GM18498 (cell line): Measurements from ENCODE around the gene TPRN.
"Not testable (repeated sequence)": the region's sequence is repeated elsewhere in the genome, so short reads cannot be mapped to it uniquely, and the experiment has no call there.

Source experiments
- ATAC-seq: cut with Tn5 transposase; IDR thresholded peaks from one replicate; pipeline ENCODE4 v1.9.1; 2021; ENCODE audit warnings: mild to moderate bottlenecking, moderate library complexity; ENCODE audit not compliant: unreplicated experiment

The TPRN gene, protein sequence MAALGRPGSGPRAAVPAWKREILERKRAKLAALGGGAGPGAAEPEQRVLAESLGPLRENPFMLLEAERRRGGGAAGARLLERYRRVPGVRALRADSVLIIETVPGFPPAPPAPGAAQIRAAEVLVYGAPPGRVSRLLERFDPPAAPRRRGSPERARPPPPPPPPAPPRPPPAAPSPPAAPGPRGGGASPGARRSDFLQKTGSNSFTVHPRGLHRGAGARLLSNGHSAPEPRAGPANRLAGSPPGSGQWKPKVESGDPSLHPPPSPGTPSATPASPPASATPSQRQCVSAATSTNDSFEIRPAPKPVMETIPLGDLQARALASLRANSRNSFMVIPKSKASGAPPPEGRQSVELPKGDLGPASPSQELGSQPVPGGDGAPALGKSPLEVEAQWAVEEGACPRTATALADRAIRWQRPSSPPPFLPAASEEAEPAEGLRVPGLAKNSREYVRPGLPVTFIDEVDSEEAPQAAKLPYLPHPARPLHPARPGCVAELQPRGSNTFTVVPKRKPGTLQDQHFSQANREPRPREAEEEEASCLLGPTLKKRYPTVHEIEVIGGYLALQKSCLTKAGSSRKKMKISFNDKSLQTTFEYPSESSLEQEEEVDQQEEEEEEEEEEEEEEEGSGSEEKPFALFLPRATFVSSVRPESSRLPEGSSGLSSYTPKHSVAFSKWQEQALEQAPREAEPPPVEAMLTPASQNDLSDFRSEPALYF

DNA sequence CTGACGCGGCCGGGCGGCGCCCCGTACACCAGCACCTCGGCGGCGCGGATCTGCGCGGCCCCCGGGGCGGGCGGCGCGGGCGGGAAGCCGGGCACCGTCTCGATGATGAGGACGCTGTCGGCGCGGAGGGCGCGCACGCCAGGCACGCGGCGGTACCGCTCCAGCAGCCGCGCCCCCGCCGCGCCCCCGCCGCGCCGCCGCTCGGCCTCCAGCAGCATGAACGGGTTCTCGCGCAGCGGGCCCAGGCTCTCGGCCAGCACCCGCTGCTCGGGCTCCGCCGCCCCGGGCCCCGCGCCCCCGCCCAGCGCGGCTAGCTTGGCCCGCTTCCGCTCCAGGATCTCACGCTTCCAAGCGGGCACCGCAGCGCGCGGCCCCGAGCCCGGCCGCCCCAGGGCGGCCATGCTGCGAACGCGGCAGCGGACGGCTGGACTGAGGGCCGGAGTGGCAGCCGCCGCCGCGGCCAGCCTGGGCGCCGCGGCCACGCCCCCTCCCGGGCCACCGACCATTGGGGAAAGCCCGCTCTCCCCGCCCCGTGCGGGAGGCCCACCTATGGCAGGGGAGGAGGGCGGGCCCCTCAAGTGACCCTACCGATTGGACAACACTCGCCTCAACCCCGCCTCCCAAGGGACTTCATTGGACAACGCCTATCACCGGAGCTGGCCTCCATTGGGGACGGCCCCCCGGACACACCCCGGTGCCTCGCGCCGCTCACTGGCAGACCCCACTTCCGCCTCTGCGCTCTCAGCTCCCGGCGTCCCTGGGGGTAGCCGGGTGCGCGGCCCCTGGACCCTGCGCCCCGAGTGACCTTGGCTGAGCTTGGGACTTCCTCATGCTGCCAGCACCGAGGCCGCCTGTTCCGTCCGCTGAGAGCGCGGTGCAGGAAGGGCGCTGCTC is at the start of gene TPRN:
TPRN (minus strand) TSS at position 431 of the 894 bp plus-strand sequence; CDS start at position 401, 30 bp downstream.
- ATAC-seq, result peak; percentile 92

DNA sequence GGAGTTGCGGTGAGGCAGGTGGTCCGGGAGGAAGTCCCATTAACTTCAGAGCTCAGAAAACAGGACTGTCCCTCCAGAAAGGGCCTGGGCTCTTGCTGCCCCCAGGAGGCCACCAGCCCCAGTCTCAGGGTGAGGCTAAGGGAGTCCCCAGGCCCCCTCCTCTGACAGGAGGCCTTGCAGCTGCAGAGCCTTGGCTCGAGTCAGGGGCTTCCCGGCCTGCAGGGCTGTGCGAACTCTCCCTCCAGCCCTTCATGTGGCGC is 47.3 kb upstream of the TPRN start:
- ATAC-seq, result no peak

DNA sequence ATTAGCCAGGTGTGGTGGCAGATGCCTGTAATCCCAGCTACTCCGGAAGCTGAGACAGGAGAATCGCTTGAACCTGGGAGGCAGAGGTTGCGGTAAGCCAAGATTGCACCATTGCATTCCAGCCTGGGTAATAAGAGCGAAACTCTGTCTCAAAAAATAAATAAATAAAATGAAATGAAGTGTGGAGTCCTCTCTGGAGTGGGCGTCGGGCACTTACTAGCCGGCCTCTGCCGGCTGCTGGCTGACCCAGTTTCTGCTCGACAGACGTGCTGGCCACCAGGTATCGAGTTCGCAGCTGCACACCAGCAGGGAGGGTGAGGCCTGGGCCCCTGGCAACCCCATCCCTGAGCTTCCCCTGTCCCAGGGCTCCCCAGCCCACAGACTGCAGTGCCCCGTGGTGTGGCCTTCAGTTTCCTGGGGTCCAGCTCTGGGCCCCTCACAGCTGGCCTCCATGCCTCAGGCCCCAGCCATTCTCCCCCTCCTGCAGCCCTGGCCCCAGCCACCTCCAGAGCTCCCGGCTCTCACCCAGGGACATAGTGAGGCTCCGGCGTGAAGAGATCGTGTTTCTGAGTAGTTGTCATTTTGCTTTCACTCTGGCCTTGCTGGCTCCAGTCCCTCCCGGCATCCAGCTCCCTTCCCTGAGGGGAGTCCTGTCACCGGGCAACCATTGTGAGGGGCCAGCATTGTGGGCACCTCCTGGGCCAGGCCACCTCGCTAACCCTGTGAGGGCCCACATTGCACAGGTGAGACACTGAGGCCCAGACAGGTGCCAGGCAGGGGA is 46.8 kb upstream of the TPRN start:
- no peak for ATAC-seq

DNA sequence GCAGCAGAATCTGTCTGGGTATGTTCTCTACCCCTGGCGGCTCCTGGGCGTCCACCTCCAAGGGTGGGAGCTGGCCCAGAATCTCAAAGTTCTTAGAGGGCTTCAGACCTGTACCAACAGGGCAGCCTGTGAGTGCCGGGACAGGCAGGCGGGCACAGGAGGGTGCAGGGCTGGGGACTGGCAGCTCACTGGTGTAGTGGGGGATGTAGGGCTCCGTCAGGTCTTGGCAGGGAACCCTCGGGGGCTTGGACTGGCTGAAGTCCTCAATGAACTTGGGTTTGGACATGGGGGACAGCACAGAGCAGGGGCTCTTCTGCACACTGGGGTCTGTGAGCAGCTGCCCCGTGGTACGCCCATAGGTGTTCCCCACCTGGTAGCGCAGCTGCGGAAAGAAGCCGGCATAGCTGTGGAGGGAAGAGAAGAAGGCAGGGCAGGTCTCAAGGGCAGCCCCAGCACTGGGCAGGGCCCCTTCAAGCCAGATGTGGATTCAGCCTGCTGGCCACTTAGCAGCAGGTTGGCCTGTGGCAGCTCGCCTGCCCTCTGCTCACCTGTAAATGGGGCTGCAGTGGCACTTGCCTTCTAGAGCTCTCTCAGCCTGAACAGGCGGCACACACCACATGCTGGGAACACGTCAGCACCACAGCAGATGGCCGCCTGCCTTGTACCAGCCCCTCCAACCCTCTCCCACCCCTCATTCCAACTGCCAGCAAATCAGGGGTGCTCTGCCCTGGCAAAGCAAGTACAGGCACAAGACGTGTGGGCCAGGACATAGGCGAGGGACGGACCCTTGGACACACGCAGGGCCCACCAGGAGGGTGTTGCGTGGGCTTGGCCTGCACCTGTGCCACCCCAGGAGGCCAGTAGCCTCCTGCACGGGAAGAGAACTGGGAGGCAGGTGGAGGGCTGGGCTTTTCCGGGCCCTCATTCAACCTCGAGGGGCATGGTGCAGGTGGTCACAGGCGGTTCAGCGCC is 45.2 kb upstream of the TPRN start:
- ATAC-seq, result no peak

DNA sequence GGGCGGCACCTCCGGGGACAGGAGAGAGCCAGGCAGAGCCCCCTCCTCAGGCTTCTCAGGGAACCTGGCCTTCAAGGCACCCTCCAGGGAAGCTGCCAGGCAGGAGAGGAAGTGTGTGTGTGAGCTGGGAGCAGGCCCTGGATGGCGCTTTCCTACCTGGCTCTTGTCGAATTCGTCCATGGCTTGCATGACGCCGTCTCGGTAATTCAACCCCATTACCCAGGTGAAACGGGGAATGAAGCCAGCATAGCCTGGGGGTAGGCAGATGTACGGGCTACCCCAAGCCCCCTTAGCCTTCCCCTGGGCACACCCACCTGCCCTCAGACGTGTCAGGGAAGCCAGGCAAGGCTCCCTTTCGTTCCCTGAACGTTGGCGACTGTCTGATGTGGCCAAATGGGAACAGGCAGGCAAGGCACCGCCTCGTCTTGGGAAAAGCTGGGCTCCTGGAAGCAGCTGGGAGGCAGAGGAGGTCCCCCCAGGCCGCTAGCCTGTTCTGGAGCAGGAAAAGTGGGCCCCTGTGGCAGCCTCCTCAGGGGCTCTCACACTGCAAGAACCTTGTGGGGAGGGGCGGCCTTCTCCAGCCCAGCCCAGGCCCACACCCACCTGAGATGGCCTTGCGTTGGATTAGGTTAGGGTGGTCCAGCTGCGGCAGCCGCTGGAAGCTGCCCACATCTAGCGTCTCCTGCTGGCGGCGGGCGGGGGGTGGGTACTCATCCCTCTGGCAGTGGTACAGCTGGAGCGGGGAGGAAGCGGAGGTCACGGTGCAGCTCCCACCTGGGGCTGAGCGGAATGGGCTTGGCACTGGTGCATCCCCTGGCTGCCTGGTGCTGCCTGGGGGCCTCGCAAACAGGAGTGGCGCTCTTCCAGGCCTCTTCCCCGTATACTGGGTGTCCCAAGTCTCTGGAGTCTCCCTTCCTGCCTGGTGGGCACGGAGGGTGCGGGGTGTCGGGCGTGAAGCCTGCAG is 44.2 kb upstream of the TPRN start:
- no peak for ATAC-seq

DNA sequence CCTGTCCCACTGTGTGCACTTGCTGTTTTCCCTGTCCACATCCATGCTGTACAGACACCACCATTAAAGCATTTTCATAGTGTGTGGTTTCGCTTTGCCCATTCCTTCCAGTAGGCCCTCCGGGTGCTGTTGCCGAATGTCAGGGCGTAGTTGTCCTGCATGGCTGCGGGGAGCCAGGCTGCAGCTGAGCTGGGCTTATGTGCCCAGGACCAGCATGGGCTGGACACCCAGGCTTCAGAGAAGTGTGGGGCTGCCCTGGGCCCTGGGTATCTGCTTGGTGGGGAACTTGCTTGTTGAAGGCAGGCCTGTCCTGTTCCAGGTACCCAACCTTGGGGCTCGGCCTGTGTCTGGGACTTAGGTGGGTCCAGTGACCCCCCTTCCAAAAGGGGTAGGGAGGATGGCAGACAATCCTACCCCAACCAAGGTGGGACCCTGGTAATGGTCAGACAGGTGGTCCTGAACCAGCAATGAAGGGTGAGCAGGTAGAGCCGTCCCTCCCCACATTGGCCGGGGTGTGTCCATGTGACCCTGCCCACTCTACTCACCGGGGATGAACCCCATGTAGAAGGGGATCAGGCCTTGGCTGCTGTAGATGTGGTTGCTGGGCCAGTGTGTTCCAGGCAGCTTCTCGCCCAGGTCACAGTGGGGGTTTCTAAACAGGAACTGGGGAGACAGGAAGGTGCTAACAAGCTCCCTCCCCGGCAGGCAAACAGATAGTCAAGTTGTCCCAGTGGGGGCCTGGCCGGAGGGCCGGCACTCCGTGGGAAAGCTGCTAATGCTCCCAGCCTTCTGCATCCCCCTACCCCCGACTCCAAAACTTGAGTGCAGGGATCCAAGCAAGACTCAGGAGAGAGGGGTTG is 43.3 kb upstream of the TPRN start:
- ATAC-seq, result no peak

DNA sequence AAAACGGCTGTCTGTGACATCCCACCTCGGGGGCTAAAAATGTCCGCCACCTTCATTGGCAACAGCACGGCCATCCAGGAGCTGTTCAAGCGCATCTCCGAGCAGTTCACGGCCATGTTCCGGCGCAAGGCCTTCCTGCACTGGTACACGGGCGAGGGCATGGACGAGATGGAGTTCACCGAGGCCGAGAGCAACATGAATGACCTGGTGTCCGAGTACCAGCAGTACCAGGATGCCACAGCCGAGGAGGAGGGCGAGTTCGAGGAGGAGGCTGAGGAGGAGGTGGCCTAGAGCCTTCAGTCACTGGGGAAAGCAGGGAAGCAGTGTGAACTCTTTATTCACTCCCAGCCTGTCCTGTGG is 42.7 kb upstream of the TPRN start:
- ATAC-seq, result not testable (repeated sequence)

DNA sequence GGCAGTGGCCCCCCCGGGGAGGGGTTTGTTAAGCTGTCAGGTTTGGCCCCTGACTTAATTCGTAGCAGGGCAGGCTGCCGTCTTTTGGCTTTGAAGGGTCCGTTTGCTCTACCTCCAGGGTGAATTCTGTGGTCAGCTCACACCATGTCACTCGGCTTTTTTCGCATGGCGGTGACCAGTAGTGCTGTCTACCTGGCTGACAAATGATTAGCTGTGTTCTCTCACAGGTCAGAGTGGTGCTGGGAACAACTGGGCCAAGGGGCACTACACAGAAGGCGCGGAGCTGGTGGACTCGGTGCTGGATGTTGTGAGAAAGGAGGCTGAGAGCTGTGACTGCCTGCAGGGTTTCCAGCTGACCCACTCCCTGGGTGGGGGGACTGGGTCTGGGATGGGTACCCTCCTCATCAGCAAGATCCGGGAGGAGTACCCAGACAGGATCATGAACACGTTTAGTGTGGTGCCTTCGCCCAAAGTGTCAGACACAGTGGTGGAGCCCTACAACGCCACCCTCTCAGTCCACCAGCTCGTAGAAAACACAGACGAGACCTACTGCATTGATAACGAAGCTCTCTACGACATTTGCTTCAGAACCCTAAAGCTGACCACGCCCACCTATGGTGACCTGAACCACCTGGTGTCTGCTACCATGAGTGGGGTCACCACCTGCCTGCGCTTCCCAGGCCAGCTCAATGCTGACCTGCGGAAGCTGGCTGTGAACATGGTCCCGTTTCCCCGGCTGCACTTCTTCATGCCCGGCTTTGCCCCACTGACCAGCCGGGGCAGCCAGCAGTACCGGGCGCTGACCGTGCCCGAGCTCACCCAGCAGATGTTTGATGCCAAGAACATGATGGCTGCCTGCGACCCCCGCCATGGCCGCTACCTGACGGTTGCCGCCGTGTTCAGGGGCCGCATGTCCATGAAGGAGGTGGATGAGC is 42.0 kb upstream of the TPRN start:
- ATAC-seq, result no peak

DNA sequence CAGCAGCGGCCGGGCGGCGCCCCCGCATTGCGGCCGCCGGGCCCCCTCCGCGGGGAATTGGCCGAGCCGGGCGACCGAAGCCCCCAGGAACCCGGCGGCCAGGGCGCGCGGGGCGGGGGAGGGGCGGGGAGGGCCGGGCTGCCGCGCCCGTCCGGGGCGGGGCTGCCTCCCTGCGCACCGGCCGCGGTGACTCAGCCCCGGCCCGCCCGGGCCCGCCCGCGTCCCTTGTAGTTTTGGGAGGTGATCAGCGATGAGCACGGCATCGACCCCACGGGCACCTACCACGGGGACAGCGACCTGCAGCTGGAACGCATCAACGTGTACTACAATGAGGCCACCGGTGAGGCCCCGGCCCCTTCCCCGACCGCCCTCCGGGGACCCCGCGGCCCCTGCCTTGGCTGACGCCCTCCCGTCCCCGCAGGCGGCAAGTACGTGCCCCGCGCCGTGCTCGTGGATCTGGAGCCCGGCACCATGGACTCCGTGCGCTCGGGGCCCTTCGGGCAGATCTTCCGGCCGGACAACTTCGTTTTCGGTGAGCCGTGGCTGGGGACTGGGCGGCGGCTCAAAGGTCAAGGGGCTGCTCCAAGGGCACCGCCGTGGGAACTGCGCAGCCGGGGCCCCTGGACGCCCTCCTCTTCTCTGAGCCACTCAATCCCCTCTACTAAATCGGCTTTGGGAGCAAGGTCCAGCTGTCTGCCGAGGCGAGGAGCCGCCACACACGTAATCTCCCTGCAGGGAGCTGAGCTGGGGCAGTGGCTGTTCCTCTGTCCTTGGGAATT is 41.1 kb upstream of the TPRN start:
- peak; percentile 11 for ATAC-seq

DNA sequence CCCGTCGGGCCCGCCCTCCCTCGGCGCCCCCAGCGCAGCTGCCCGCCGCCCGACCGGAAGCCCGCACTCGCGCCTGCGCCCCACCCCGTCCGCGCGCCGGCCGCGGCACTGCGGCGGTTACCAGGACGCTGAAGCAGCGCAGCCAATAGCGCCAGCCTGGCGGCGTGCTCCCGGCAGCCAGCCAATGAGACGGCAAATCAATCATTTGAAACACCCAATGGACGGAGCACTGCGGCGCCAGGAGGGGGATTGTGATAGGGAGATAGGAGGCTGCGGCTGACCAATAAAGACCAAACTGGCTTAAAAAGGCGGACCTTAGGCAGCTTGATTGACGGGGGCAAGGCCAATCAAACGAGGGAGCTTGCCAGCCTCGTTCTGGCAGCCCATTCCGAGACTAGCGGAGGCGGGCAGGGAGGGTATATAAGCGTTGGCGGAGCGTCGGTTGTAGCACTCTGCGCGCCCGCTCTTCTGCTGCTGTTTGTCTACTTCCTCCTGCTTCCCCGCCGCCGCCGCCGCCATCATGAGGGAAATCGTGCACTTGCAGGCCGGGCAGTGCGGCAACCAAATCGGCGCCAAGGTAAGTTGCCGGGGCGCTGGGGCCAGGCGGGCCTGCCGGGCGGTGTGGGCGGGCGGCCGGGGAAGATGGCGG is 40.4 kb upstream of the TPRN start, which contains the start of gene TUBB4B:
TUBB4B (plus strand) TSS at position 447 of the 649 bp plus-strand sequence; CDS start at position 521, 74 bp downstream.
- ATAC-seq, result peak; percentile 71

DNA sequence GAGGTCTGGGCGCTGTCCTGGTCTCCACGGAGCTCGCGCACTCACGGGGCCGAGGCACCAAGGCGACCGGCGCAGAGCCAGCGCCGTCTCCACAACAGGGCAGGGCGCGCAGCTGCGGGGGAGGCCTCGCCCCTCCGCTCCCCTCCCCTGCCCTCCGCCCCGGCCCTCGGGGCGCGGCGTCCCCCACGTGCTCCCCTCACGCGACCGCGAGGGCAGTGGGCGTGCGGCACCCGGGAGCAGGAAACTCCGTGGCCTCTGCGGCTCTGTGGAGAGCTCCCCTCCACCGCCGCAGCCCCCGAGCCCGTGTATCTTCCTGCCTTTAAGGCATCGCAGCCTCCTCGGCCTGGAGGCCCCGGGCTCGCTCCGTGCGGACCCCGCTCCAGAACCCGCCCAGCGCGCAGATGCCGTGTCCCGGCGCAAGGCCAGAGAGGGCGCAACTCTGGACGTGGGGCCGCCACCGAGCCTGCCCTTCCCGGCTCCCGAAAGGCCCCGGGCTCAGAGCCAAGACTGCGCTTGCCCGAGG is 39.8 kb upstream of the TPRN start:
- peak; percentile 26 for ATAC-seq

DNA sequence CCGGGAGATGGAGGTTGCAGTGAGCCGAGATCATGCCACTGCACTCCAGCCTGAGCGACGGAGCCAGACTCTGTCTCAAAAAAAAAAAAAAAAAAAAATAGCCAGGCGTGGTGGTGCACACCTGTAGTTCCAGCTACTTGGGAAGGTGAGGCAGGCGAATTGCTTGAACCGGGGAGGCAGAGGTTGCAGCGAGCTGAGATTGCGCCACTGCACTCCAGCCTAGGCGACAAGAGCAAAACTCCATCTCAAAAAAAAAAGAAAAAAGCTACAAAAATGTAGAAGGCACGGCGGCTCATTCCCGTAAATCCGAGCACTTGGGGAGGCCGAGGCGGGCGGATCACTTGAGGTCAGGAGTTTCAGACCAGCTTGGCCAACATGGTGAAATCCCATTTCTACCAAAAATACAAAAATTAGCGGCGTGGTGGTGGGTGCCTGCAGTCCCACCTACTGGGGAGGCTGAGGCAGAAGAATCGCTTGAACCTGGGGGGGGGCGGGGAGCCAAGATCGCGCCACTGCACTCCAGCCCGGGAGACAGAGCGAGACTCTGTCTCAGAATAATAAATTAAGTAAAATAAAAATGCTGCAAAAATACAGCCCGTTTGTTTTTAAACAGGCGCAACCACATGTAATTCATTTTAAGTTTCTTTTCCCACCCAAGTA is 39.1 kb upstream of the TPRN start:
- ATAC-seq, result not testable (repeated sequence)

DNA sequence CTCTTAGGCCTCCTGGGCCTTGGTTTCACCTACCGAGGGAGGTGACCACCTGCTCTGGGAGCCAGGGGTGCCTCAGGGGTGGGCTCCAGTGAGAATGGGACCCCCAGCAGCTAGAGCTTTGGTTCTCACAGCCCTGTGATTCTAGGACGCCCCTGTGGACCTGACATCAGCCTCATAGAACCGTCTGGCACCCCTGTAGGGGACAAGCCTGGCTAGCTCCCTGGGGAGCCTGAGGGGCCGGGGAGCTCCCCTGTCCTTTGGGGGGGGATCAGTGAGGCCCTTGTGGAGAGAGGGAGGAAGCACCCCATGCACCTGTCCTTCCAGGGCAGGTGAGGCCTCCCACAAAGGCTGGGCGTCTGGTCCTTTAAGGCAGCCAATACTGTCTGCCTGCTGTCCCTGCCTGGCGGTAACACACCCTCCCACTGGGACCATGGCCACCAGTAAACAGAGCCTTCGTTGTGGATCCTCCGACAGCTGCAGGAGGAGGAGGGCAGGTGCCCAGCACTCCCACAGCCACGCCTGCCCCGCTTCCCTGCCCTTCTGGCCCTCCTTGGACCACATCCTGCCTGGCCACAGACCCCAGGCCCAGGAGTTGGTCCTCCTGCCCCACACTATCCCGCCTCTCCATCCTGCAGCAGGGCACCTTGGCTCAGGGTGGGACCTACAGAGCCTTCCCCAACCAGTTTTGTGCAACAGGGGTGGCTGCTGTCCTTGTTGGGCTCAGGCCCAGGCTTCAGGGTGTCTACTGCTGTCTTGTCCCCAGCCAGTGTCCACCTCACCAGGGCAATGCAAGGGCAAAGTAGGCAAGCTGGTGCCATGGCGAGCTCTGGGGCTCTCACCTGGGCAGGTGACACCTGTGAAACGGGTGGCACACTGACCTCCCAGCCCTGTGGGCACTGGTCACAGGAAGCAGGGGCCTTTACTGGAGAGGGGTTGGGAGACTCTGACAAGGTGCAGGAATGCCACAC is 37.5 kb upstream of the TPRN start:
- no peak for ATAC-seq
